ENCODE measurements around the gene KIAA1614.

DNA sequence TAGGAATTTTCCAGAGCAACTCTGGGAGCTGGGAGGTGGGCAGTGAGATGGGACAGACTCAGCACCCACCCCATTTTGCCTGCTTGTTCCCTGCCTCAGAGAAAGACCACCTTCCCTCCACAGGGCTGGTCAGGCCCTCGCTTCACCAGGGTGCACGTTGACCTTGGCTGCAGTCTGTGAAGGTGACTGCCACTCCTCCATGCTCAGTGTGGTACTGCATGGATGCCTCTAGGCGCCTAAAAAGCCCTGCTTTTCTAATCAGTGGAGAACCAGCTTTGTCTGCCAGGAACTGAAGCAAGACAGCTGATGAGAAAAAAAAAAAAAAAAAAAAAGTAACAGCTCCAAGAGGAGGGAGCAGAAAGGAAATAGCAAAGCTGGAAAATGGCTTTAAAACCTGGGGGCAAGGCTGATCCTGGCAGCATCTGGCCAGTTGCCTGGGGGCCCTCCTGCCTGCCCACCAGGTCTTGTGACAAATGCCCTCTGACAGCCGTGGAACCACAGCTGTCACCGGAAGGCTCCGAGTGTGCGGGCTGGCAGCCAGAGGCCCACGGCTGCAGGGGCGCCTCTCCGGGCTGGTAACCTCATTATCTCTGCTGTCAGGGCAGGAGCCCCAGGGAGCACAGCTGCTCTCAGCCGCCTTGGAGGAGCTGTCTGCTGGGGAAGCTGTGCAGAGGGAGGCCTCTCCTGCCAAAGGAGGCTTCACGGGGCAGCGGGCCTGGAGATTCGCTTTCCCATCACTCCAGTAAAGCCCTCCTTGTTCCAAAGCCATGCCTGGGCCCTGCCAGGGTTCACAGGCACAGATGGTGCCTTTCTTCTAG is 13.7 kb downstream of the KIAA1614 start:
- TF ChIP-seq, protein P1, sequence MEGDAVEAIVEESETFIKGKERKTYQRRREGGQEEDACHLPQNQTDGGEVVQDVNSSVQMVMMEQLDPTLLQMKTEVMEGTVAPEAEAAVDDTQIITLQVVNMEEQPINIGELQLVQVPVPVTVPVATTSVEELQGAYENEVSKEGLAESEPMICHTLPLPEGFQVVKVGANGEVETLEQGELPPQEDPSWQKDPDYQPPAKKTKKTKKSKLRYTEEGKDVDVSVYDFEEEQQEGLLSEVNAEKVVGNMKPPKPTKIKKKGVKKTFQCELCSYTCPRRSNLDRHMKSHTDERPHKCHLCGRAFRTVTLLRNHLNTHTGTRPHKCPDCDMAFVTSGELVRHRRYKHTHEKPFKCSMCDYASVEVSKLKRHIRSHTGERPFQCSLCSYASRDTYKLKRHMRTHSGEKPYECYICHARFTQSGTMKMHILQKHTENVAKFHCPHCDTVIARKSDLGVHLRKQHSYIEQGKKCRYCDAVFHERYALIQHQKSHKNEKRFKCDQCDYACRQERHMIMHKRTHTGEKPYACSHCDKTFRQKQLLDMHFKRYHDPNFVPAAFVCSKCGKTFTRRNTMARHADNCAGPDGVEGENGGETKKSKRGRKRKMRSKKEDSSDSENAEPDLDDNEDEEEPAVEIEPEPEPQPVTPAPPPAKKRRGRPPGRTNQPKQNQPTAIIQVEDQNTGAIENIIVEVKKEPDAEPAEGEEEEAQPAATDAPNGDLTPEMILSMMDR (IDR thresholded peaks at IDR 0.05), result no peak
- TF ChIP-seq POLR2A (IDR thresholded peaks at IDR 0.05), result no peak
